Ascending aorta (tissue), 2 donors: ENCODE measurements around the gene MT1E. TPM values are rescaled to one million over a fixed set of nuclear protein-coding genes. Genes with fewer than 3 reads are reported as not detected.
A peak's percentile ranks its signal among the peaks of the same experiment; 100 is the strongest.
"Not testable (repeated sequence)": the region's sequence is repeated elsewhere in the genome, so short reads cannot be mapped to it uniquely, and the experiment has no call there.

ENCODE experiments used
- DNase-seq, 2 donors: peaks; one replicate each; pipeline ENCODE4 v3.0.0-alpha.2; 2019; ENCODE audit warnings: low spot score in 2 of 2
- H3K27ac ChIP-seq, 2 donors: fragments of 200-600 bp; sonication (generic); one replicate each; pipeline ENCODE4 v1.5.1; 2016 to 2017; ENCODE audit warnings: mild to moderate bottlenecking in 1 of 2
- H3K27me3 ChIP-seq: fragments of 200-600 bp; sonication (generic); one replicate; pipeline ENCODE4 v1.5.1; 2017
- H3K36me3 ChIP-seq, 2 donors: fragments of 200-600 bp; sonication (generic); one replicate each; pipeline ENCODE4 v1.5.1; 2016
- H3K4me1 ChIP-seq, 2 donors: fragments of 200-600 bp; sonication (generic); one replicate each; pipeline ENCODE4 v1.5.1; 2016 to 2017; ENCODE audit warnings: mild to moderate bottlenecking in 1 of 2
- H3K4me3 ChIP-seq, 2 donors: fragments of 200-600 bp; sonication (generic); one replicate each; pipeline ENCODE4 v1.5.1; 2016 to 2017; ENCODE audit warnings: mild to moderate bottlenecking in 1 of 2
- H3K9me3 ChIP-seq, 2 donors: fragments of 200-600 bp; sonication (generic); one replicate each; pipeline ENCODE4 v1.5.1; 2016
- intact Hi-C: fragments of 100-400 bp; cut with DNase I; formaldehyde crosslinking; loops from one replicate; pipeline ENCODE4 v1.15.1; 2023
- total RNA-seq: library from RNA; depleted of rRNA; stranded (reverse); fragments of >200 nt; gene quantifications from one replicate; pipeline ENCODE4 v1.1.0, GENCODE V29; 2016
- TF ChIP-seq, protein P1 (sequence below), 3 experiments: fragments of 200-600 bp in 2 of 3; fragments of 450-650 bp in 1 of 3; sonication (generic) in 2 of 3; IDR thresholded peaks; one replicate each; pipeline ENCODE4 v1.5.1; 2016 to 2019; ENCODE audit warnings: antibody characterized with exemption in 3 of 3, mild to moderate bottlenecking in 1 of 3, moderate library complexity in 1 of 3

Gene MT1E
- 456 TPM for total RNA-seq

DNA sequence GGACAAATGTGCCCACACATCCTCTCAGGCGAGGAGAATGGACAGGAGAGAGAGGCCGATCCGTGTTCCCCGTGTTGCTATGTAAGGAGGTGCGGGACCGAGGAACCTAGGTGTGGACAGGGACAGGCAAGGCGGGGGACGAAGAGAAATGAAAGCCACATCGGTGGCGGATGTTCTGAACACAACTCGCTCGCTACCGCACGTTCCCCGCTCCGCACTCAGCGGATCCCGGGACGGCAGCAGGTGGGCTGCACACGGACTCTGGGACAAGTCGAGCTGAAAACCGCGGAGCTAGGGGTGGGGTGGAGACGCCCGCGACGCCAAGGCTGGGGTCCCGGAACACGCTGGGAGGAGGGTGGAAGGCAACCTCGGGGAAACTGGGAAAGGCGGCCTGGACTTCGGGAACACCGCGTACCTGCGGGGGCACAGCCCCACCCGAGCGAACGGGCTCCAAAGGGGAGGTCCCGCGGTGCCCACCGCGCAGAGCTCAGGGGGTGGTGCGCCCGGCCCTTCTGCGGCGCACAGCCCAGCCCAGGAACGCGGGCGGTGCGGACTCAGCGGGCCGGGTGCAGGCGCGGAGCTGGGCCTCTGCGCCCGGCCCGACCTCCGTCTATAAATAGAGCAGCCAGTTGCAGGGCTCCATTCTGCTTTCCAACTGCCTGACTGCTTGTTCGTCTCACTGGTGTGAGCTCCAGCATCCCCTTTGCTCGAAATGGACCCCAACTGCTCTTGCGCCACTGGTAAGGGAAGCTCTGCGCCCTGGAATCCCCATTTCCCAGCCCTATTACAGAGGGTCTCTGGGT lies at the start of gene MT1E:
TSS of gene MT1E (plus strand) at position 642 of the 803 bp plus-strand sequence. CDS start at position 713, 71 bp downstream.
- no peaks in the 10 kb centered on the region for H3K27me3 ChIP-seq
- H3K36me3 ChIP-seq = no peaks in the 10 kb centered on the region
- H3K27ac ChIP-seq = peak within 1 kb of the TSS; percentile 96
- peak within 1 kb of the TSS; percentile 71 to 82 for H3K4me3 ChIP-seq
- TF ChIP-seq, protein P1, sequence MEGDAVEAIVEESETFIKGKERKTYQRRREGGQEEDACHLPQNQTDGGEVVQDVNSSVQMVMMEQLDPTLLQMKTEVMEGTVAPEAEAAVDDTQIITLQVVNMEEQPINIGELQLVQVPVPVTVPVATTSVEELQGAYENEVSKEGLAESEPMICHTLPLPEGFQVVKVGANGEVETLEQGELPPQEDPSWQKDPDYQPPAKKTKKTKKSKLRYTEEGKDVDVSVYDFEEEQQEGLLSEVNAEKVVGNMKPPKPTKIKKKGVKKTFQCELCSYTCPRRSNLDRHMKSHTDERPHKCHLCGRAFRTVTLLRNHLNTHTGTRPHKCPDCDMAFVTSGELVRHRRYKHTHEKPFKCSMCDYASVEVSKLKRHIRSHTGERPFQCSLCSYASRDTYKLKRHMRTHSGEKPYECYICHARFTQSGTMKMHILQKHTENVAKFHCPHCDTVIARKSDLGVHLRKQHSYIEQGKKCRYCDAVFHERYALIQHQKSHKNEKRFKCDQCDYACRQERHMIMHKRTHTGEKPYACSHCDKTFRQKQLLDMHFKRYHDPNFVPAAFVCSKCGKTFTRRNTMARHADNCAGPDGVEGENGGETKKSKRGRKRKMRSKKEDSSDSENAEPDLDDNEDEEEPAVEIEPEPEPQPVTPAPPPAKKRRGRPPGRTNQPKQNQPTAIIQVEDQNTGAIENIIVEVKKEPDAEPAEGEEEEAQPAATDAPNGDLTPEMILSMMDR (IDR thresholded peaks at IDR 0.05) = no peak
- peaks cover 3 to 4% of the 10 kb centered on the region in 2 donors for H3K4me1 ChIP-seq
- DNase-seq = peak in 1 of 2 donors; percentile 93
- H3K9me3 ChIP-seq = no peaks in the 10 kb centered on the region
- intact Hi-C loops = loop anchor here (1.0 to 5.0 kb wide), 3 partner anchors 17 to 677 kb away; partner anchors contain the start of genes GNAO1 and MT2A

DNA sequence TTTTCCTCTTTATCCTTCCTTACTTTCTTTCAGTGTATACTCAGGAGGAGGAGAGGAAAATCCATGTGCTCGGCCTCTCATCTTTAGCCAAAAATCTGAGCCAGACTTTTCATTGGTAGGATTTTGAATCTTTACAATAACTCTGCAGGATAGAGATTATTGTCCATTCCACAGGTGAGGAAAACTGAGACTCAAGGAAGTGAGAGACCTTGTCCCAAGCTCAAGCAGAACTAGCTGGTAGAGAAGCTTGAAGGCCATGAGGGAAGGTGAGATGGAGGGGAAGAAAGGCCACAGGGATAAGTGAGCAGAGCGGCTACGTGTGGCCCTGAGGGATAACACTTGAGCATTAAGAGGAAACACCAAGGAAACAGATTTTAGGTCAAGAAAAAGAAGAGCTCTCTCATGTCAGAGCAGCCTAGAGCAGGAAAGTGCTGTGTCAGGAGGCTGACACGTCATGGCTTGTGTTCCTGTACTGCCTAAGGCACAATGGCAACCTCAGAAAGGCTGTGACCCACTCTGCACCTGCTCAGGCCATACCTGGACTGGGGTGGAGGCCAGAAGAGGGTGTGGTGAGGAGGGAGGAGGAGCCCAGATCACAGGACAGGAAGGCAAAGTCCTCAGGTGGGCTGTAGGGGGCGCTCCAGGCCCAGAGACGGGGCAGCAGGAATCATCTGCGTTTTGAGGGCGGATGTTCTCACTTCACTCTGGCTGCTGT lies 48.8 kb upstream of the MT1E start:
- no peaks in the 10 kb centered on the region for H3K9me3 ChIP-seq
- H3K27me3 ChIP-seq = no peaks in the 10 kb centered on the region
- peak in 1 of 2 donors; percentile 82 for DNase-seq
- no peaks in the 10 kb centered on the region for H3K4me1 ChIP-seq
- H3K4me3 ChIP-seq = no peak overlapping the region
- TF ChIP-seq, protein P1 (IDR thresholded peaks at IDR 0.05) = peak; percentile 45 to 71 (median 67)
- H3K36me3 ChIP-seq = no peaks in the 10 kb centered on the region
- H3K27ac ChIP-seq = no peak overlapping the region
- intact Hi-C loops = loop anchor here (1.0 kb wide), 1 partner anchor 126 kb away; no protein-coding TSS in a partner anchor

DNA sequence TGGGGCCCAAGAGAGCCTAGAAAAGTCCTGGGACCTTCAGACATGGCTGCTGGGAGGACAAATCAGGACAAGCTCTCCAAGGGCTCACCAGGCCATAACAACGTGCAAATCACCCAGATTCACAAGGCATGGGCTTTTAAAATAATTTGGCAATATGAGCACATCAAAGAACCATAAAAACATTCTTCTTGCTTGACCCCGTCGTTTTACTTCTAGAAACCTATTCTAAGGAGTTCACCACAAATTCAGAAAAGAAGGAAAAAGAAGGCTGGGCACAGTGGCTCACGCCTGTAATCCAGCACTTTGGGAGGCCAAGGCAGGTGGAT lies 48.3 kb upstream of the MT1E start:
- Histone ChIP-seq H3K27ac (no peak overlapping the region), H3K4me3 (no peak overlapping the region), H3K36me3 (no peaks in the 10 kb centered on the region), H3K4me1 (no peaks in the 10 kb centered on the region), H3K27me3 (no peaks in the 10 kb centered on the region), H3K9me3 (no peaks in the 10 kb centered on the region)
- DNase-seq = no peak
- intact Hi-C loops = loop anchor here (1.0 kb wide), 1 partner anchor 125 kb away; no protein-coding TSS in a partner anchor
- TF ChIP-seq, protein P1 (IDR thresholded peaks at IDR 0.05) = no peak

DNA sequence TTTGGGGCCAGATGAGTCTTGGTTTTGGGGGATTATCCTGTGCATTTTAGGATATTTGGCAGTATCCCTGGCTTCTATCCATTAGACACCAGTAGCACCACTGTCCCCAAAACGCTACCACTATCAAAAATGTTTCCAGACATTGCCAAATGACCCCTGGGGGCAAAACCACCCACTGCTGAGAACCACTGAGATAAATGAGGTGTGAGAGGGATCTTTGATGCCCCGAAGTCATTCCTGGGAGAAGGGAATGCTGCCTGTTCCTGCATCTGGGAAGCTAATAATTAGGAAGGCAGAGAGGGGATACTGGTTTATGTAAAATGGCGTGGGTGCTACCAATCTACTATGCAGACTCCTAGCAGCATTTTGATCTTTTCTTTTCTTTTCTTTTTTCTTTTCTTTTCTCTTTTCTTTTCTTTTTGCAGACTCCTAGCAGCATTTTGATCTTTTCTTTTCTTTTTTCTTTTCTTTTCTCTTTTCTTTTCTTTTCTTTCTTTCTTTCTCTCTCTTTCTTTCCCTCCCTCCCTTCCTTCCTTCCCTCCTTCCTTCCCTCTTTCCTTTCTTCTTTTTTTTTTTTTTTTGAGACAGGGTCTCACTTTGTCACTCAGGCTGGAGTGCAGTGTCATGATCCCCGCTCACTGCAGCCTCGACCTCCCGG lies 45.1 kb upstream of the MT1E start:
- no peak for DNase-seq
- Histone ChIP-seq H3K27me3 (no peaks in the 10 kb centered on the region), H3K9me3 (no peaks in the 10 kb centered on the region), H3K4me3 (no peak overlapping the region), H3K4me1 (no peaks in the 10 kb centered on the region), H3K27ac (no peak overlapping the region), H3K36me3 (no peaks in the 10 kb centered on the region)
- TF ChIP-seq, protein P1 (IDR thresholded peaks at IDR 0.05) = no peak
- intact Hi-C loops = no loop called here

DNA sequence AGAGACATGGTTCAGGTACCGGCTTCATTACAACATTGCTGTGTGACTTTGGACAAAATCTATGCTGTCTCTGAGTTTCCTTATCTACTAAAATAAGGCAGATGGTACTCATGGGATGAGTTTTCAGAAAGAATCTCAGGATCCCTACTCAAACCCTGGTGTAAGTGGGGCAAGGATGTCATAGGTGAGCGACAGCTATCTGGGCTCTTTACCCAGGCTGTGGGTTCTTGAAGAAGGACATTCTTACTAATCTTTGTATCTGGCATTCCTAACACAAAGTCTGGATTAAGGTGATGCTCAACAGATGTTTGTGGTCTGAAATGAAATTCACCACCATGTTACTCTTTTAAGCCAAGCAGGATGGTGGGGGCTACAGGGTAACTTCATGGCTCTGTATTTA lies 42.7 kb upstream of the MT1E start:
- H3K4me1 ChIP-seq, intact Hi-C loops, H3K36me3 ChIP-seq, H3K27me3 ChIP-seq, H3K9me3 ChIP-seq, H3K27ac ChIP-seq, DNase-seq, H3K4me3 ChIP-seq: not testable (repeated sequence)
